ENCODE data around the gene LYPD6B.

Gene LYPD6B

DNA sequence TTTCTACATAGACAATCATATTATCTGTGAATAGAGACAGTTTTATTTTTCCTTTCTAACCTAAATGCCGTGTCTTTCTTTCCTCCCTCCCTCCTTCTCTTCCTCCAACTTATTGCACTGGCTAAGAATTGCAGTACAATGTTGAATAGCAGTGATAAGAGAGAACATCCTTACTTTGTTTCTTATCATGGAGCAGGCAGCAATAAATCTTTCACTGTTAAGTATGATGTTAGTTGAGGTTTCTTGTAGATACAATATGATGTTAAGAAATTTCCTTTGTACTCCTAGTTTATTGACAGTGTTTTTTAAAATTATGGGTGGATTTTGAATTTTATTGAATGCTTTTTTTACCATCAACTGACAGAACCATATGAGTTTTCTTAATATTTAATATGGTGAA is 6.0 kb downstream of the LYPD6B start:
- no peak for DNase-seq

DNA sequence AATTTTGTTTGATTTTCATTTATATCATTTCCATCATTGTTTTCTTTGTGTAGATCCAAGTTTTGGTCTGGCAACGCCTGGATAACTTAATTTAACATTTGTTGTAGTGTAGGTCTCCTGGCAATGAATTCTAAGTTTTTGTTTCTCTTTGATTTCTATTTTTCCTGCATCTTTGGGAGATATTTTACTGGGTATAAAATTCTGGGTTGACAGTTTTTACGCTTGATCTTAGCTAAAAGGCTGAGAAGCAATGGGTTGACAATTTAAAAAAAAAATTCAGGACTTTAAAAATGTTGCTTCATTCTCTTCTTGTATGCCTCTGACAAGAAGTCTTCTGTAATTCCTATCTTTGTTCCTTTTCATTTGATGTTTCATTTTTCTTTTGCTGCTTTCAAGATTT is 8.6 kb downstream of the LYPD6B start:
- no peak for DNase-seq

DNA sequence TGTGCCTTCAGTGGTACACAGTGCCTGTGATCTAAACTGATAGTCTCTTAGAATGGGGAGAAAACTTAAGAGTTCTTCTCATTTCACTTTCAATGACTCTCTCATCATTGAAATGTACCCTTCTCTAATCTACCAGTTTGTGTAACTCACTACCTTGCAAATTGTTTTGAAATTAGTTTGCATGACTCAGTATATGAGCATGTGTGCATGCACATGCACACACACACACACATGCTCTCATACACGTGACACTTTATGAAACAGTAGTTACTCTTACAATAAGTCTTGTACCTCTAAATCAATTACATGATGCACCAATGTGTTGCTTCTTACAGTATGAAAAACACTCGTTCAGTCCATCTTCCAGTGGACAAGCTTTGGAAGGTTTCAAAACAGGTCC is 10.6 kb downstream of the LYPD6B start:
- no peak for DNase-seq

- no peak for DNase-seq
Observed at GRCh38 chr2:149050188-149050587, 11.7 kb downstream of the LYPD6B start.

DNA sequence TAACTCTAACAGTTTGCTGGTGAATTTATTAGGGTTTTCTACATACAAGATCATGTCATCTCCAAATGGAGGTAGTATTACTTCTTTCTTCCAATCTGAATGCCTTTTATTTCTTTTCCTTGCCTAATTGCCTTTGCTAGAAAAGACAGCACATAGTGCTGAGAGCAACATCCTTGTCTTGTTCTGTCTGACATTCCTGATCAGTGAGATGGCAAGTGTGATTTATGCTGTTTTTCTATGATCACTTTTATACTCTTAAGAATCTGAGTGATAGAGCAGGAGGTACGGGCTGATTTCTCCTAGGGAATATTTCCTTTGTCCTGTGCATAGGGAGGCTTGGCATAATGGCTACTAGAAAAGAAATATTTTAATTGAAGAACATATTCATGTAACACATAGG is 17.3 kb downstream of the LYPD6B start:
- no peak for DNase-seq

- no peak for DNase-seq
Observed at GRCh38 chr2:149056541-149057255, 18.2 kb downstream of the LYPD6B start.

DNA sequence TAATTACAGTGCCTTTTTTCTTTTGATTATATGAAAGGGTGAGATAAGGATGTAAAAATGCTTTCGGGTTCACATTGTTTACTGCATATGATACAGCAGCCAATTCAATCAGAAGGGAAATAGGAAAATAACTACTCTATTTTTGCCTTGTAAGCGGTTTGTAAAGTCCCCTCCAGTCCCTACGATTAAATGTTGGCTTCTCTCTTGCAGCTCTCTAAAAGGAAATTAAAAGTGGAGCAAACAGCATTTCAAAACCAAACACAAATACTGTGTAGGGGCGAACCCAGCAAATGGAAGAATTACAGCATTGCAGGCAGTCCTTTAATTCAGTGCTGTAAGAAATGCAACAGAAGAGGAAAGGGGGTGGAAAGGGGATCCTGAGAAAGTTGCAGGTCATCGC is 18.9 kb downstream of the LYPD6B start:
- DNase-seq = no peak

DNA sequence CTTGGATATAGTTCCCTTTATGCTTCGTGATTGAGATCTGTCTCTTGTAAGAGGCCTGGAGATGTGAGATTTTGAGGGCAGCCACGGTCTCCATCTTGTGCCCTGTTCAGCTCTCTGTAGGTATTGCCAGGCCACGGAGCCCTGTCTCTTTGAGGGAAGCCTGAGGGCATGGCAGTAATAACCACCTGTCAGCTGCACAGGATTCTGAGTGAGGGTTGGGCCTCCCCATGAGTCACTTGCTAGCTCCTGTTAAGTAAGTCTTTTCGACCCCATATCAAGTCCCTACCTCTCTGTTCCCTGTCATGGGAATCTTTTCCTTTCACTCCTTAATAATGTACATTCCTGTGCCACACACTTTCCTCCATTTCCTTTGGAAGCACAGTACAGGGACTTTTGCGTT is 20.4 kb downstream of the LYPD6B start:
- no peak for DNase-seq

- DNase-seq = no peak
Observed at GRCh38 chr2:149059822-149060221, 21.3 kb downstream of the LYPD6B start.

GRCh38 chr2:149061133-149061745 is 22.7 kb downstream of the LYPD6B start:
- DNase-seq = no peak

DNA sequence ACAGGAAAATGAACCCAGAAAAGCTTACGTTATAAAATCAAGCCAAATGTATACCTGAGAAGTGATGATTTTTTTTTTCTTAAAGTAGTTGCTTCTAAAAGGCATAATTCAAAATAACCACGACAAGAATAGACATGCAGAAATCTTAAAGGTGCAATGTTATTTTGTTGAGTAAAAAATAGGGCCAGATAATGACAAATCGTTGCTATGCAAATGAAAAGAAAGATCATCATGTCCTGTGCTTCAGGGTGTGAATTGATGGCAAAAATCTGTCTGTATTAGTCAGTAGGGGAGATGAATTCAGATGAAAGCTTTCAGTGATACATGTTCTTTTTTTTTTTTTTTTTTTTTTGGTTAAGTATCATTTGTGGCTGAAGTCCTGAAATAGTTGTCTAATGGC is 24.0 kb downstream of the LYPD6B start:
- no peak for DNase-seq

- DNase-seq = no peak
Observed at GRCh38 chr2:149063177-149063576, 24.7 kb downstream of the LYPD6B start.

DNA sequence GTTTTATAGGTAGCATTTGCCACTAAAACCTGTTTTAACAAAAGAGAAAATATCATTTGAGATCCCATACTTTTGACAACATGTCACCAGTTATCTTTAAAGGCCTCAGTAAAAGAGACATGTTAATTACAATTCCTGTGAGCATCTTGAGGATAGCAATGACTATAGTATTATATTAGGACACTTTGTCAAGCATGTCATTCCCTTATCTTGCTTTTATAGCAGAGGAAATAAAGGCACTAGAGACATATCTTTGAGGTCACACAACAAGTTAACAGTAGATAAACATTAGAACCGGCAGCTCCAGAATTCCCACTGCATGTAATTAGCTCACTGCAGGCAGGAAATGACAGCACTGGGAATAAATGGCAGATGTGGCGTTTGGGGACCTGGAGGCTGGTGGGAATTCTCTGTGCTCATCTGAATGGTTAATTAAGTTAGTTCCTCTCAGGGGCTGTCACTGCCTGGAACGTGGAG is 25.9 kb downstream of the LYPD6B start:
- no peak for DNase-seq

DNA sequence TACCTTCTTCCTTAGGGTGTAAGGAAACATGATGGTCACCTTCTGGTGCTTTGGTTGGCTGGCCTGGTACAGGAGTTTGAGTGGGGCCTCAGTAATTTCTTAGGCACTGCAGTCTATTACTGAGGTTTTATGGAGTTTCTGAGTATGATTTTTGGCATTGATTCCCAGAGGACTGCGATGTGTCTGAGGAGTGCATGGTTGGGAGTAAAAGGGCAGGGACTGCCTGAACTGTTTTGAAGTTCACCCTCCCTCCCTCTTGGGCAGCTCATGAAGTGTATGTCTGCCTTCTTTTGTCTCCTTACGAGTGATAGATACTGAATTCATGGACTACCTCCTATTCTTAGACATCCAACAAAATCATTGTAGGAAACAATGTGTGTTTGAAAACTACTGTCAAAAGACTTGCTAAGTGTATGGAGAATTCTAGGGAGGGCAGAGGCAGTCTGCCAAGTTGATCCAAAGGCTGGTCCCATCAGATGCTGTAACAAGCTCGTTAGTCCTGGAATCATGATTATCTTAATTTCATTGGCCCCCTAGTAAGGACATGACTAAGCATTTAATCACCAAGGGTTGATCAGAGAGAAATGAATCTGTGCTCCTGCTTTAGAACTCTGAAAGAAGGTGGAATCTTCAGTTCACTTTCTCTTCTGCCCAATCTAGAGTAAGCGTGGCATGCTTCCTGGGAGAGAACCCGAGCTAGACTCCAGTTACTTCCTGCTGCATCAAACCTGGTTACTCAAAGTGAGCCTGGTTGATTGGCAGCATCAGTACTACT is 26.5 kb downstream of the LYPD6B start:
- DNase-seq = no peak

- DNase-seq = no peak
Observed at GRCh38 chr2:149068225-149068995, 29.9 kb downstream of the LYPD6B start.

DNA sequence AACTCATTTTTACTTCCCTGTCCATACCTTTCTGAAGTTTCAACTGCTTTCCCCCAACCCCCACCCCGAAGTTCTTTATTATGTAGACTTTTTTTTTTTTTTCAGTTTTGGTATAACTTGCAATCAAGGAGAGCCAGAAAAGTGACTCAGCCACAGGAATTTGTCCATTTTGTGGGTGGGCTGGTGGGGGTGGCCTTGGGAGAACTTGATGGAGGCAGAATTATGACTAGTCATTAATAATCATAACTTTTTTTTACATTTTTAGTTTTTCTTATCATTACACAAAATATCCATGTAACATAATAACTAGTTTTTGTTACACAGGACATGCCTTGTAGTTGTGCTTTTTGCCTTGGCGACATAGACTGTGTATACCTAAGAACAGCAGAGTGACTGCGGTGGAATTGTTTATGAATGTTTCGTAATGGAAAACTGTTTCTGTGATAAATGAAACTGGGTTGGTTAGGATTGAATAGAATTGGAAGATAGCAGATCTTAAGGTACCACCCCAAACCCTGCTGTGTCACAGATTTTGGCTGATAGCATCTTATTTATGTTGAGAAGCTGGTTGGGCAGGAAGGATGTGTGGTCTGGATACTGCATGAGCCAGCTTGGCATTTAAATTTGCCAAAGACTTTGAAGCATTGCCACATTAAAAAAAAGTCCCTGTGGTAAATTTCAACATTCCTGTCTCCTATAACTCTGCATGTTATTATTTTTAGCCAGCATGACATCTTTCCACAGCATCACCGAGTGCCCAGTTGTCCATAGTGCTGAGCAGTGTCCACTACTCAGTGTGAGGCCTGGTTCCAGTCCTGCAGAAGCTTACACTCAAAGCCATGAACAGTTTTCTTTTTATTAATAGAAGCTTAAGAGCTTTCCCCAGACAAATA is 30.7 kb downstream of the LYPD6B start:
- DNase-seq = no peak

DNA sequence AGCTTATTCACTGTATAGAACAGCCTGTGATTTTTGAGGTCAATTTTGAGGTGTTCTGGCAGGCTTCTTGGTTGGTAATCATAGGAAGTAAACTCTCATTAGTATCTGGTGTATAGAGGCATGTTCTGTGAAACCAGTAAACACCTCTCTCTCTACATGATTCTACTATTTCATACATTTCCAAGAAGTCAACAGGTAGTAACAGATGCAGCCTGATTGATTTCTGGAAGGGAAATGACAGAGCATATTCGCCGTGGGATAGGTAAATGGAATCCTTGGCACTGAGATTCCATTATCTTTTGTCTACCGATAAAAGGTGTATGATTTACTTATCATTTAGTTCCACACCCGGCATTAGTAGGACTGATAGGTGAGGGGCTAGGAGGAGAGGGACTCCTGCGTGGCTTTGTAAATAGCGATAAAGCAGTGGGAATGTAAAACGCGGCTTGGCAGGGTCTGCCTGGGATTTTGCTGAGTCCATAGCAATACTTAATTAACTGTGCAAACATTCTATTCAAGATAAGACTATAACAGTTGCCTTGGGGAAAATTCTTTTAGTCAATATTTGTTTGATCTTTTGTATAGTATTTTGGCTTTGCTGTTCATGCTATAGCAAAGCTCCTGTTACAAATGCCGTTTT is 32.3 kb downstream of the LYPD6B start:
- no peak for DNase-seq

DNA sequence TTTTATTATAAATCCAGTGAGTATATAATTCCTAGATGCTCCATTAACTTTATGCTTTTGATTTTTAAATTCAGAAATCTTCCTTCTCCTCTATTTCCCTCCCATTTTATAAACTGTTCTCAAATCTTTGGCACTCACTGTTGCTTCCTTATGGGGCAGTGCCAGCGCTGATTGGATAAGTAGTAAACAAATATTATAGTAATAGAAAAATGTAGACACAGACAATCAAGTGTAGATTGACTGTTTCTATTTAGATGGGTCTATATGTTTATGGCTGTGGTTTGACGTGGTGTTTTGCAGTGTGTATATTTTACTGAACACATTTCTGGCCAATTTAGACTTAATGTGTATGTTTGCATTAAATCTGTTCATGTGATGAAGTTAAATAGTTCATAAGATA is 36.6 kb downstream of the LYPD6B start:
- DNase-seq = no peak

DNA sequence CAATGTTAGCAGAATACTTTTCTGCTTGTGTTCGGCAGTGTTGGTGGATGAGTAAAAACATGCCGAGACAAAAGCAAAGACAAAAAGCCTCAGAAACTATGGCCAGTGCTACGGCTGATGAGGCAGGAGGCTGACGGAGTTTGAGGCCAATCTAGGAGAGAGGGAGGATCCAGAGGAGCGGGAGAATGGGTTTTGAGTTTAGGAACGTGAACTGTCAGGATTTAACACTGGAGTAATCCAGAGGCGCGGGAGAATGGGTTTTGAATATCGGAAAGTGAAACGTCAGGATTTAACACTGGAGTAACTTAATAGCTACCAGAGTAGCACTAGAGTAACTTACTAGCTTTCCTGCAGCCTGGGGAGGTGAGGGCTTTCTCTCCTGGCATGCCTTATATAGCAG is 37.4 kb downstream of the LYPD6B start:
- no peak for DNase-seq

DNA sequence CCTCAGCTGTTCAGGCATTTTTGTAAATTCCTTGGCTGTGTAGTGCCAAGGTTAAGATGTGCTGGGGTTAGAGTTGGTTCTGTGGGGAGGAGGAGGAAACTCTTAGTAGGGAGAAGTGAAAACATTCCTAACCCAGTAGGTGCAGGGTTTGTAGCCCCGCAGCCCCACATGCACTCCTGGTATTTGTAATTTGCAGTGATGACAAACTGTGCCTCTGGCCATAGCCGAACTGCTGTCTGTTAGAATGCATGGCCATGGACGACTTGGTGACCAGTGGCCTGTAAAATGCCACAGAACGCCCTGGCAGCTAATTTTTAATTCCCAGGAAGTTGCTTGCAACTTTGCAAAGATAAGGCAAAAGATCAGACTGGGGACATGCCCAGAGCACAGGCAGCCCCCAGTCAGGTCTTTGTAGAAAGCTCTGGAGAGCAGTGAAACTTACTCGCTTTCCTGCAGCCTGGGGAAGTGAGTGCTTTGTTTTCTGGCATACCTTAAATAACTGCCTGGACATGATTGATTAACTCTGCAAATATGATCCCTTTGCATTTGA is 38.4 kb downstream of the LYPD6B start:
- no peak for DNase-seq

- no peak for DNase-seq
Observed at GRCh38 chr2:149077861-149078260, 39.4 kb downstream of the LYPD6B start.
